D721Med (cell line): ENCODE results near the gene ANGEL2.

Source experiments
- DNase-seq: peaks from one replicate; pipeline ENCODE4 v3.0.0; 2011; ENCODE audit warnings: low spot score; ENCODE audit not compliant: insufficient read length
- FAIRE-seq: peaks from 2 replicates; lab custom pipeline; 2011; peaks lifted over from hg19 to GRCh38; lab: Jason Lieb, UNC
- CTCF ChIP-seq: IDR thresholded peaks from 2 replicates; pipeline ENCODE4 v1.5.1; 2012; ENCODE audit warnings: mild to moderate bottlenecking, control low read depth; ENCODE audit not compliant: insufficient read depth; ENCODE audit errors: missing control alignments

ANGEL2 gene

GRCh38 chr1:212957546-212957945 is 58.1 kb downstream of the ANGEL2 start:
- DNase-seq (no peak), FAIRE-seq (no peak)
- TF ChIP-seq CTCF: no peak

DNA sequence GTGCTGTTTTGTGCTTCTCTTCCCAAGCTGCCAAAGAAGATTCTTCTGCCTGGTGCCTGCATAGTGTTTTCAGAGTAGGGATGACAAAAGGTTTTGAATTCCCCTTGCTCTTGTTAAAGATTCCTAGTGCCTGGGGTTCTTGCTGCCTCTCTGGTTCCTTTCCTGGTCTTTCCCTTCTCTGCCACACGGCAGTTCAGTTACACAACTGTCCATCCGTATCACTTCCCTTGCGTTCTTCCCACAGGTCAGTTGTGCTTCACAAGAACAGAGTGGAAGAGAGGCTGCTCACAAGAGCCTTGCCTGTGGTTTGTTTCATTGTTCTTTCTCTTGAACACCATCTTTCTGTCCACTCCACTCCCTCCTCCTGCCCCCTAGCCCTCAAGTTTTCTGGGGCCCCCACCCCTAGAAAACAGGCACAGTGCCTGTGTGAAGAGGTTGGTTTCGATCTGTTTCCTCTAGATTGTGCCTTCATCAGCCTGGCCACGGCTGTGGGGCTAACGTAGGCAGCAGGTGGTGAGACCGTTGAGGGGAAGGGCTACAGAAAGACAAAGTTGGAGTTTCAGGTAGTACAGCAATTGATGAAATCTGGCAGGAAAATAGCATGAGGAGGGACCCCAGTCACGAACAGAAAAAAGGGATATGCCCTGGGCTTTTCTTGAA is 59.6 kb downstream of the ANGEL2 start:
- DNase-seq (no peak), FAIRE-seq (no peak)
- no peak for TF ChIP-seq CTCF

- no peak for TF ChIP-seq CTCF
- FAIRE-seq (no peak), DNase-seq (no peak)
Observed at GRCh38 chr1:212955098-212955497, 60.6 kb downstream of the ANGEL2 start.

DNA sequence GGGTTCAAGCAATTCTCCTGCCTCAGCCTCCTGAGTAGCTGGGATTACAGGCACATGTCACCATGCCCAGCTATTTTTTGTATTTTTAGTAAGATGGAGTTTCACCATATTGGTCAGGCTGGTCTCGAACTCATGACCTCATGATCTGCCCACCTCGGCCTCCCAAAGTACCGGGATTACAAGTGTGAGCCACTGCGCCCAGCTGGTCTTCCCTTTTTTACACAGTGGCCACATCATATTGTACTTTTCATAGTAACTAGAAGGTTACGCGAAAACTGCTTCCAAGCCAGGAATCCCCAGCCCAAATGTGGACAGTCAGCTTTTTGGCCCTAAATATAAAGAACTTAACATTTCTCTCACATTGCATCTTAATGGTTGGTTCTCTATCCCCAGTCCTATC is 61.2 kb downstream of the ANGEL2 start:
- no peak for TF ChIP-seq CTCF
- no peak for FAIRE-seq

GRCh38 chr1:212953321-212953720 is 62.3 kb downstream of the ANGEL2 start:
- FAIRE-seq (no peak), DNase-seq (no peak)
- TF ChIP-seq CTCF: no peak

More for the DNA sequence above, 61.2 kb downstream of the ANGEL2 start:
- no peak for DNase-seq

DNA sequence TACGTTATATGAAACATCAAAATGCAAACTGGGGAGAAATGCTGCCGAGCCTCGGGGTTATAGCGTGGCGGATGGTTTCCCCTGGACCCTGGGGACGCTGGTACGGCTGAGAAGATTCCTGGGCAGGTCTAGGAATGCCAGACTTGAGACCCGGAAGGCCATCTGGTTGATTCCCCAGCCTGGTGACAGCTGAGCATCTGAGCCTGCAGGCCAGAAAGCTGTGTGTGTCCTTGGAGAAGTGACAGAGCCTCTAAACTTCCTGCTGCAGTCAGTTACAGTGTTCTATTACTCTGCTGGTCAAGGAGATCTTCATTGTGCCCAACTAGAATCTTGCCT is 63.1 kb downstream of the ANGEL2 start:
- no peak for TF ChIP-seq CTCF
- DNase-seq (no peak), FAIRE-seq (no peak)

GRCh38 chr1:212951947-212952640 is 63.6 kb downstream of the ANGEL2 start:
- DNase-seq (no peak), FAIRE-seq (no peak)
- TF ChIP-seq CTCF: no peak
